ENCODE measurements around the gene DNAJB9. TPM values are rescaled to one million over a fixed set of nuclear protein-coding genes. Genes with fewer than 3 reads are reported as not detected.

Gene DNAJB9
- total and polyA plus RNA-seq, 2 of the 8 experiments (the other 6 are each of a cell fraction or from before 2014, with no cell fraction given) = 1.8 to 9.7 TPM

DNA sequence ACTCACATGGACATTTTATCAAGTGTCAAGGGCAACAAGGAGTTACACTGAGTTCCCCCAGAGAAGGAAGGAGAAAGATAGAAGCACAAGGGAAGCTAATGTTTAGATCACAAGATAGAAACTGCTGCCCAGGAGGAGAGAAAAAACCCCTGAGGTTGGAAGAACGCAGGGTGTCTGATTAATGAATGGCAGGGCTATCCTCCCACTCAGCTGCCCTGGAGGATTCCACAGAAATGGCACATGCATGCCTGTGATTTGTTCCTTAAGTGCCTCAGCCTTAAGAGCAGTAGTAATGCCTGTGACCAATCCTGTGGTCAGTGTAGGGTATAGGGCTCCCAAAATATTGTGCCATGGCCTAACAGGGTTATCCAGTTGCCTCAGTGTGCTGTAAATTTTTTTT lies 20.2 kb downstream of the DNAJB9 start:
- Histone ChIP-seq H3K56ac (replicated peaks; ENCODE audit: insufficient read length, low read depth, low read length) (no peak overlapping the region), H2BK15ac (ENCODE audit: low read length) (no peak overlapping the region; the same call in 1 of the 2 replicates), H4K8ac (ENCODE audit: extremely low read depth, insufficient read depth, low read length) (no peak overlapping the region), H3K27me3 (replicated peaks in 1 of 4; ENCODE audit: control insufficient read depth in 3 of 4, extremely low read depth in 1 of 4, insufficient read depth in 3 of 4, low read length in 3 of 4) (no peaks in the 10 kb centered on the region), H3K36me3 (ENCODE audit: control insufficient read depth in 2 of 4, insufficient read depth in 4 of 4, low read length in 3 of 4) (no peaks in the 10 kb centered on the region), H4K91ac (replicated peaks; ENCODE audit: insufficient read length, low read length) (no peak overlapping the region), H3K18ac (ENCODE audit: extremely low read depth, low read length) (no peak overlapping the region), H2BK5ac (ENCODE audit: low read depth, low read length) (no peak overlapping the region), H3K27ac (ENCODE audit: low read depth, low read length) (no peak overlapping the region), H3K9me3 (ENCODE audit: insufficient read depth in 2 of 2, low read depth in 1 of 2, low read length in 1 of 2) (no peaks in the 10 kb centered on the region), H3K4ac (replicated peaks; ENCODE audit: insufficient read length, low read depth, low read length) (no peak overlapping the region), H4K20me1 (replicated peaks in 1 of 2; ENCODE audit: control insufficient read depth in 1 of 2, insufficient read depth in 2 of 2, low read length in 2 of 2) (no peaks in the 10 kb centered on the region), H2BK20ac (ENCODE audit: low read length) (no peak overlapping the region), H3K79me2 (ENCODE audit: control insufficient read depth in 1 of 2, insufficient read depth in 2 of 2, low read length in 2 of 2) (no peaks in the 10 kb centered on the region), H2AK5ac (ENCODE audit: low read depth, low read length) (no peak overlapping the region), H3K9ac (replicated peaks in 1 of 4; ENCODE audit: extremely low read depth in 1 of 4, low read depth in 3 of 4, low read length in 3 of 4) (no peak overlapping the region), H2BK12ac (ENCODE audit: low read depth, low read length) (no peak overlapping the region), H3K79me1 (ENCODE audit: low read depth, low read length) (no peaks in the 10 kb centered on the region), H3K23me2 (ENCODE audit: low read depth, low read length) (no peaks in the 10 kb centered on the region), H3K4me1 (replicated peaks in 1 of 4; ENCODE audit: control insufficient read depth in 3 of 4, insufficient read depth in 4 of 4, low read length in 3 of 4) (peaks cover 0 to 8% (median 3%) of the 10 kb centered on the region in 4 experiments; a peak in 4 of 7 replicates), H3K23ac (ENCODE audit: insufficient read length) (no peak overlapping the region), H4K5ac (ENCODE audit: insufficient read length, low read depth, low read length) (no peak overlapping the region), H2BK120ac (replicated peaks; ENCODE audit: low read depth, low read length) (no peak overlapping the region), H3K4me2 (ENCODE audit: insufficient read depth in 1 of 2, low read depth in 2 of 2, low read length in 2 of 2) (no peak overlapping the region), H3K14ac (ENCODE audit: insufficient read length) (no peak overlapping the region), H3K4me3 (ENCODE audit: extremely low read depth in 1 of 4, insufficient read depth in 2 of 4, low read depth in 3 of 4, low read length in 4 of 4) (no peak overlapping the region), H2AFZ (ENCODE audit: low read length) (no peak overlapping the region)
- POLR2A ChIA-PET (ENCODE audit: partially characterized antibody) = interaction anchor here (1.7 kb wide), 1 partner anchor 8 kb away, joined by 6 read pairs; no protein-coding TSS in a partner anchor
- no peak for DNase-seq (ENCODE audit: low read depth in 1 of 2, low spot score in 2 of 2)
- CTCF ChIA-PET (ENCODE audit: partially characterized antibody) = interaction anchor here (0.5 kb wide), 1 partner anchor 52 kb away, joined by 3 read pairs; no protein-coding TSS in a partner anchor
- WGBS, 2 experiments (ENCODE audit: extremely low coverage in 1 of 2, insufficient coverage in 1 of 2, insufficient read length in 1 of 2, insufficient replicate concordance in 2 of 2, low coverage in 1 of 2, low lambda C conversion rate in 2 of 2, missing lambda C conversion rate in 1 of 2) = 91% methylated on average over 1 of the region's 1 CpG; no CpG with 5 or more reads in 1 of the 2 experiments
- FAIRE-seq = no peak
- TF ChIP-seq CBX8 (IDR thresholded peaks at IDR 0.05; ENCODE audit: borderline replicate concordance, low read depth, low read length) = no peak
- no peak for TF ChIP-seq SP2 (IDR thresholded peaks at IDR 0.05; ENCODE audit: low read length)
- TF ChIP-seq EZH2 (IDR thresholded peaks at IDR 0.05; ENCODE audit: low read depth, low read length, severe bottlenecking) = no peak
- no peak for TF ChIP-seq CEBPB (IDR thresholded peaks at IDR 0.05; ENCODE audit: low read depth, low read length)
- TF ChIP-seq GABPA (IDR thresholded peaks at IDR 0.05; ENCODE audit: borderline replicate concordance, insufficient read depth, low read length) = no peak
- TF ChIP-seq BCL11A (IDR thresholded peaks at IDR 0.05; ENCODE audit: low read depth in 2 of 2, low read length in 2 of 2) = no peak
- TF ChIP-seq, protein P1, sequence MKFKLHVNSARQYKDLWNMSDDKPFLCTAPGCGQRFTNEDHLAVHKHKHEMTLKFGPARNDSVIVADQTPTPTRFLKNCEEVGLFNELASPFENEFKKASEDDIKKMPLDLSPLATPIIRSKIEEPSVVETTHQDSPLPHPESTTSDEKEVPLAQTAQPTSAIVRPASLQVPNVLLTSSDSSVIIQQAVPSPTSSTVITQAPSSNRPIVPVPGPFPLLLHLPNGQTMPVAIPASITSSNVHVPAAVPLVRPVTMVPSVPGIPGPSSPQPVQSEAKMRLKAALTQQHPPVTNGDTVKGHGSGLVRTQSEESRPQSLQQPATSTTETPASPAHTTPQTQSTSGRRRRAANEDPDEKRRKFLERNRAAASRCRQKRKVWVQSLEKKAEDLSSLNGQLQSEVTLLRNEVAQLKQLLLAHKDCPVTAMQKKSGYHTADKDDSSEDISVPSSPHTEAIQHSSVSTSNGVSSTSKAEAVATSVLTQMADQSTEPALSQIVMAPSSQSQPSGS (IDR thresholded peaks at IDR 0.05; ENCODE audit: low read length) = no peak
- TF ChIP-seq JUND (IDR thresholded peaks at IDR 0.05; ENCODE audit: low read length) = no peak
- TF ChIP-seq NRF1 (IDR thresholded peaks at IDR 0.05; ENCODE audit: low read depth, low read length) = no peak
- no peak for TF ChIP-seq TEAD4 (IDR thresholded peaks at IDR 0.05; ENCODE audit: low read depth, low read length)
- no peak for TF ChIP-seq RBBP5 (IDR thresholded peaks at IDR 0.05; ENCODE audit: borderline replicate concordance, low read depth, low read length)
- TF ChIP-seq SIN3A (conservative IDR thresholded peaks at IDR 0.05 in 1 of 2, IDR thresholded peaks at IDR 0.05 in 1 of 2; ENCODE audit: low read depth in 1 of 2, low read length in 2 of 2) = no peak
- TF ChIP-seq ASH2L (IDR thresholded peaks at IDR 0.05; ENCODE audit: low read length) = no peak
